ENCODE data around the gene SYF2. TPM values are rescaled to one million over a fixed set of nuclear protein-coding genes. Genes with fewer than 3 reads are reported as not detected.

The SYF2 gene
- 34.1 and 42.8 TPM in 2 replicates for total RNA-seq (2016; rRNA removed; fragmentation: Illumina TruSeq; extraction: Trizol)
- total RNA-seq (2016; cell fraction: cytosol; rRNA removed; fragmentation: Illumina TruSeq; extraction: Trizol; ENCODE audit: low read depth), result 12.4 and 14.5 TPM in 2 replicates
- total RNA-seq (2016; cell fraction: insoluble cytoplasmic fraction; rRNA removed; fragmentation: Illumina TruSeq; extraction: Trizol), result 35.1 and 45.3 TPM in 2 replicates
- 18.7 and 22.7 TPM in 2 replicates for total RNA-seq (2016; cell fraction: membrane; rRNA removed; fragmentation: Illumina TruSeq; extraction: Trizol)
- 13.8 and 16.2 TPM in 2 replicates for total RNA-seq (2016; cell fraction: nucleus; rRNA removed; fragmentation: Illumina TruSeq; extraction: Trizol)
- 13.9 and 17.8 TPM in 2 replicates for polyA plus RNA-seq (2011; rRNA removed)
- polyA plus RNA-seq (2011; cell fraction: cytosol; rRNA removed), result 6.6 and 9.6 TPM in 2 replicates
- 4.1 and 5.1 TPM in 2 replicates for polyA plus RNA-seq (2011; cell fraction: nucleus; rRNA removed)
- polyA plus RNA-seq (2012), result 31.0 and 38.9 TPM in 2 replicates
- 8.7 and 9.4 TPM in 2 replicates for polyA plus RNA-seq (2016; cell fraction: cytosol; fragmentation: Illumina TruSeq; extraction: Trizol; ENCODE audit: low read depth)
- polyA plus RNA-seq (2016; cell fraction: insoluble cytoplasmic fraction; fragmentation: Illumina TruSeq; extraction: Trizol; ENCODE audit: low read depth), result 49.5 and 51.5 TPM in 2 replicates
- 14.2 and 16.8 TPM in 2 replicates for polyA plus RNA-seq (2016; cell fraction: membrane; fragmentation: Illumina TruSeq; extraction: Trizol; ENCODE audit: low read depth)
- polyA plus RNA-seq (2016; cell fraction: nucleus; fragmentation: Illumina TruSeq; extraction: Trizol; ENCODE audit: insufficient read depth, low read depth), result 27.3 and 29.0 TPM in 2 replicates
- polyA minus RNA-seq (2011; rRNA and poly(A)+ RNA removed; ENCODE audit: low replicate concordance), result 2.9 and 3.2 TPM in 2 replicates
- 5.4 and 6.7 TPM in 2 replicates for polyA minus RNA-seq (2011; cell fraction: cytosol; rRNA and poly(A)+ RNA removed)
- polyA minus RNA-seq (2011; cell fraction: nucleus; rRNA and poly(A)+ RNA removed), result 7.3 and 9.1 TPM in 2 replicates
- Bru-seq, nascent RNA, result percentile 74 among the genes with signal in this experiment
- percentile 90 among the genes with signal in this experiment for BruChase-seq, experiment 1, labeled RNA remaining after a 6-hour chase
- percentile 82 among the genes with signal in this experiment for BruChase-seq, experiment 2, labeled RNA remaining after a 2-hour chase
- long read RNA-seq, experiment 1, transcript SYF2-201 (7 exons, 1,345 nt), result major isoform, 46 of 57 reads
- long read RNA-seq, experiment 1, partial matches to known transcripts, result 11 of 57 reads
- long read RNA-seq, experiment 1, other reads (novel, unspliced or antisense), result 0 of 57 reads
- long read RNA-seq, experiment 2, transcript SYF2-201 (7 exons, 1,345 nt), result major isoform, 42 of 74 reads
- long read RNA-seq, experiment 2, partial matches to known transcripts, result 9 of 74 reads
- long read RNA-seq, experiment 2, other reads (novel, unspliced or antisense), result 23 of 74 reads

DNA sequence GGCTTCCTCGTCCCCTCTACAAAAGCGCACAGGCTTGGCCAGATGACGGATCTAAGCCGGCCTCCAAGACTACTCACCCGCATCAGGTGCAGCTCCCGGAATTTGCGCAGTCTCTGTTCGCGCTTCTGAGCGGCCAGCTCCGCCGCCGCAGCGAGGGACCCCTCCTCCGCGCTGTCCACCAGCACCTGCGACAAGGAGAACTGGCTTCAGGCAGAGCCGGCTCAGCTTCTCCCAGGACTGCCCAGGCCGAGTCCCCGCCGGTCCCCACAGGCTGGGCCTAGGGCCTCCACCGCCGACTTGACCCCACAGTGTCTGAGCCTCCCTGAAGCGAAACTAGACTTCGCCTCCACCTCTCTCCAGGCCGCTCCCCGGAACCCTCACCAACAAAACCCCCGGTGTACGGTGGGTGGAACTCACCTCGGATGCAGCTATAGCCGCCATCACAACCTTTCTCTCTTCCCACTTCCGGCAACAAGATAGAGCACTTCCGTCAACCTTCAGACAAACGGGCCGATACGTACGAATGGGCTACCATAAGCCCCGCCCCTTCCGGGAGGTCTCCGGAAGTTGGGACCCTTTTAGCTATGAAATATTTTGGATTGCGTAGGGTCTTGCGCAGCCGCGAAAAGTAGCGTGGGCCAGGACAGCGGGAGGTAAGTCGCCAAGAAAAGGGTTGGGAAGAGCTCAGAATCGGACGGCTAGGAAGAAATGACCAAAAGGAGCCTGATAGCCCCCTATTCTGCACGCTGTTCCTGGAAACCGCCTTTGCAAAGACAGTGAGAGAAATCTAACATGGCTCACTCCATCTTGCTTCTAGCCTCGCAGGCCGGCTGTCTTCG, at the start of gene SYF2:
TSS of gene SYF2 (minus strand) at position 476 of the 839 bp plus-strand sequence. CDS start at position 441, 35 bp downstream.
- ChIA-PET POLR2A (interaction anchor here (0.7 to 2.4 kb wide), 23 partner anchors 8 to 527 kb away, joined by 3 to 59 read pairs (median 4); partner anchors contain the start of genes MACO1 and RSRP1), CTCF (ENCODE audit: low intra/inter-chr PET ratio, low total read pairs) (no interaction called here)
- Histone ChIP-seq H3K4me2 (ENCODE audit: low read depth, low read length) (peak within 1 kb of the TSS; percentile 92), H3K27ac (ENCODE audit: extremely low read length, insufficient read depth, low read length) (peak within 1 kb of the TSS; percentile 82), H3K9me3 (ENCODE audit: low read length) (no peaks in the 10 kb centered on the region), H3K36me3 (replicated peaks in 1 of 2; ENCODE audit: control insufficient read depth in 1 of 2, insufficient read depth in 2 of 2, low read length in 2 of 2) (peaks cover 2 to 22% of the 10 kb centered on the region in 2 experiments; a peak in 4 of 5 replicates), H3K79me2 (ENCODE audit: insufficient read depth, low read length) (peaks cover 20% of the 10 kb centered on the region), H3K4me3 (replicated peaks in 1 of 3; ENCODE audit: insufficient read depth in 1 of 3, low read depth in 2 of 3, low read length in 3 of 3) (peak within 1 kb of the TSS; percentile 74 to 86 (median 84)), H4K20me1 (ENCODE audit: insufficient read depth, low read length) (no peaks in the 10 kb centered on the region), H2AFZ (ENCODE audit: low read length) (peak within 1 kb of the TSS; percentile 31), H3K9ac (ENCODE audit: insufficient read depth, low read depth, low read length) (peak within 1 kb of the TSS; percentile 85), H3K4me1 (ENCODE audit: insufficient read depth, low read length) (peaks cover 21% of the 10 kb centered on the region), H3K27me3 (ENCODE audit: control insufficient read depth in 1 of 2, insufficient read depth in 2 of 2, low read length in 2 of 2) (no peaks in the 10 kb centered on the region)
- BruUV-seq (replicated peaks), result TSS peak; percentile 86
- in situ Hi-C loops (cut with HindIII; ENCODE audit: extremely low pct_ligation_motif_present, low pct_unique_long_range_greater_than_20kb), result no loop called here
- peak; percentile 93 for DNase-seq (ENCODE audit: low spot score)
- peak; percentile 95 for ATAC-seq
- peak; percentile 95 for FAIRE-seq
- intact Hi-C loops (cut with micrococcal nuclease; ENCODE audit: unreplicated experiment), result loop anchor here (1.0 kb wide), 1 partner anchor 34 kb away; no protein-coding TSS in a partner anchor
- 0% methylated on average over 26 of the region's 54 CpGs for WGBS (ENCODE audit: low lambda C conversion rate)
- no peak for TF ChIP-seq ZXDC (CRISPR knock-in tag; IDR thresholded peaks at IDR 0.05)
- TF ChIP-seq TEAD3 (CRISPR knock-in tag; optimal IDR thresholded peaks at IDR 0.05; ENCODE audit: borderline replicate concordance), result peak; percentile 35
- peak; percentile 57 for TF ChIP-seq ZSCAN31 (CRISPR knock-in tag; IDR thresholded peaks at IDR 0.05; ENCODE audit: low read depth)
- TF ChIP-seq YY1 (IDR thresholded peaks at IDR 0.05; ENCODE audit: insufficient read depth, insufficient replicate concordance, low read depth, low read length), result peak; percentile 90
- peak; percentile 98 for TF ChIP-seq SAP130 (CRISPR knock-in tag; IDR thresholded peaks at IDR 0.05; ENCODE audit: low read depth)
- TF ChIP-seq REXO4 (CRISPR knock-in tag; IDR thresholded peaks at IDR 0.05; ENCODE audit: borderline replicate concordance), result no peak
- no peak for TF ChIP-seq SNAPC5 (CRISPR knock-in tag; IDR thresholded peaks at IDR 0.05; ENCODE audit: borderline replicate concordance)
- no peak for TF ChIP-seq ZSCAN21 (CRISPR knock-in tag; IDR thresholded peaks at IDR 0.05; ENCODE audit: borderline replicate concordance)
- no peak; the same call in 1 of the 2 replicates for TF ChIP-seq NFIC (IDR thresholded peaks at IDR 0.05; ENCODE audit: low read length)
- TF ChIP-seq ZNF331 (CRISPR knock-in tag; IDR thresholded peaks at IDR 0.05), result 0 out of 2 replicates have a peak, but pooled peaks have one; percentile 34
- TF ChIP-seq ZNF33A (CRISPR knock-in tag; IDR thresholded peaks at IDR 0.05; ENCODE audit: borderline replicate concordance), result no peak
- TF ChIP-seq ZNF781 (CRISPR knock-in tag; IDR thresholded peaks at IDR 0.05; ENCODE audit: borderline replicate concordance, not compliant biosample characterization), result no peak
- TF ChIP-seq FIP1L1 (IDR thresholded peaks at IDR 0.05; ENCODE audit: borderline replicate concordance, insufficient read depth, low read depth, low read length), result no peak
- TF ChIP-seq ZFP90 (CRISPR knock-in tag; IDR thresholded peaks at IDR 0.05; ENCODE audit: borderline replicate concordance), result no peak; the same call in 1 of the 2 replicates

Data from HepG2 (cell line).